Tibial artery (tissue), 4 donors: ENCODE measurements around the gene LDLR.
A peak's percentile ranks its signal among the peaks of the same experiment; 100 is the strongest.
"Not testable (repeated sequence)": the region's sequence is repeated elsewhere in the genome, so short reads cannot be mapped to it uniquely, and the experiment has no call there.

Source experiments
- DNase-seq, 2 donors: peaks; one replicate each; pipeline ENCODE4 v3.0.0-alpha.2; 2019
- H3K27ac ChIP-seq, 2 donors: fragments of 200-600 bp; sonication (generic) in 1 of 2; 1 replicate in 1 of 2; 2 replicates in 1 of 2; pipeline ENCODE4 v1.5.1; 2018 to 2019; ENCODE audit warnings: mild to moderate bottlenecking in 1 of 2
- H3K27me3 ChIP-seq, 2 donors: fragments of 200-600 bp; sonication (generic) in 1 of 2; one replicate each; pipeline versions ENCODE4 v1.5.1 to v1.6.0; 2016 to 2019
- H3K36me3 ChIP-seq, 3 donors: fragments of 200-600 bp; sonication (generic) in 2 of 3; one replicate each; pipeline ENCODE4 v1.5.1; 2016 to 2019; ENCODE audit warnings: mild to moderate bottlenecking in 2 of 3
- H3K4me1 ChIP-seq, 4 donors: fragments of 200-600 bp; sonication (generic) in 2 of 4; 1 replicate in 3 of 4; 2 replicates in 1 of 4; pipeline ENCODE4 v1.5.1; 2016 to 2019
- H3K4me3 ChIP-seq, 2 donors: fragments of 200-600 bp; sonication (generic) in 1 of 2; 1 replicate in 1 of 2; 2 replicates in 1 of 2; pipeline ENCODE4 v1.5.1; 2018 to 2019; ENCODE audit warnings: mild to moderate bottlenecking in 2 of 2
- H3K9me3 ChIP-seq, 3 donors: fragments of 200-600 bp; sonication (generic) in 1 of 3; one replicate each; pipeline ENCODE4 v1.5.1; 2016 to 2019
- CTCF ChIP-seq, 2 experiments: fragments of 200-600 bp in 1 of 2; fragments of 450-650 bp in 1 of 2; IDR thresholded peaks; one replicate each; pipeline ENCODE4 v1.5.1; 2017 to 2019; ENCODE audit warnings: antibody characterized with exemption in 2 of 2, mild to moderate bottlenecking in 1 of 2, moderate library complexity in 1 of 2
- intact Hi-C: fragments of 100-400 bp; cut with DNase I; formaldehyde crosslinking; loops from one replicate; pipeline ENCODE4 v1.15.0; 2023; ENCODE audit warnings: low total_unique reads

The LDLR gene

DNA sequence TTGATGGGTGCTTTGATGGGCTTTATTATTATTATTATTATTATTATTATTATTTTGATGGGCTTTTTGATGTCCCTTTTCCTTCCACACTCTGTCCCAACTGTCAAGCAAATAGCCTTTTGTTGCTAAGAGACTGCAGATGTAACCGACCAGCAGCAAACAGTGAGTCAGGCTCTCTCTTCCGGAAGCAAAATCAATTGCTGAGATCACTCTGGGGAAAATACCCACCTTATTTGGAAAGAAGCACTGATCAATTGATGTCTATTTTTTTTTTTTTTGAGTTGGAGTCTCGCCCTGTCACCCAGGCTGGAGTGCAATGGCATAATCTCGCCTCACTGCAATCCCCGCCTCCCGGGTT lies 2.9 kb downstream of the LDLR start:
- H3K9me3 ChIP-seq, result no peaks in the 10 kb centered on the region
- no peaks in the 10 kb centered on the region for H3K27me3 ChIP-seq
- peak overlapping the region; percentile 95 to 99 for H3K27ac ChIP-seq
- DNase-seq, result no peak
- H3K4me1 ChIP-seq, result peaks cover 0 to 85% (median 57%) of the 10 kb centered on the region in 4 donors
- H3K4me3 ChIP-seq, result peak overlapping the region in 1 of 2 donors; percentile 59
- intact Hi-C loops, result no loop called here
- TF ChIP-seq CTCF (IDR thresholded peaks at IDR 0.05), result no peak
- no peaks in the 10 kb centered on the region for H3K36me3 ChIP-seq

DNA sequence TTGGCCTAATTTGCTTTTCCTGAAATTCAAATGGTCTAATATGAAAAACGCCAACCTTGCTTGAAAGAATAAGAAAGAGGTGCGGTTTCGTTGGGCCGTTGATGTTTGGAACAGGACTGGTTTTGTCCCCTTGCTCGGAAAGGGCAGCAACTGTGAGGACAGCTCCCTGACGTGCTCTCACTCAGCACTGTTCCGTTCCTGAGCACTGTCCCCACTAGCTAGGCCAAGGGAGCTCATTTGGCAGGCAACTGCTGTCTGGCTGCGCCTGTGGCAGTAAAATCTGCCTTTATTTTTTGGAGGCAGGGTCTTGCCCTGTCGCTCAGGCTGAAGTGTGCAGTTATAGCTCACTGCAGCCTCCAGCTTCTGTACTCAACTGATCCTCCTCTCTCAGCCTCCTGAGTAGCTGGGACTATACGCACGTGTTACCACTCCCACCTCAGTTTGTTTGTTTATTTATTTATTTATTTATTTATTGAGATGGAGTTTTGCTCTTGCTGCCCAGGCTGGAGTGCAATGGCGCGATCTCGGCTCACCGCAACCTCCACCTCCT lies 4.5 kb downstream of the LDLR start:
- intact Hi-C loops, result no loop called here
- no peak for TF ChIP-seq CTCF (IDR thresholded peaks at IDR 0.05)
- no peaks in the 10 kb centered on the region for H3K36me3 ChIP-seq
- no peak for DNase-seq
- H3K4me1 ChIP-seq, result peaks cover 0 to 80% (median 49%) of the 10 kb centered on the region in 4 donors
- H3K4me3 ChIP-seq, result no peak overlapping the region
- no peaks in the 10 kb centered on the region for H3K27me3 ChIP-seq
- H3K9me3 ChIP-seq, result no peaks in the 10 kb centered on the region
- peak overlapping the region; percentile 95 to 99 for H3K27ac ChIP-seq

DNA sequence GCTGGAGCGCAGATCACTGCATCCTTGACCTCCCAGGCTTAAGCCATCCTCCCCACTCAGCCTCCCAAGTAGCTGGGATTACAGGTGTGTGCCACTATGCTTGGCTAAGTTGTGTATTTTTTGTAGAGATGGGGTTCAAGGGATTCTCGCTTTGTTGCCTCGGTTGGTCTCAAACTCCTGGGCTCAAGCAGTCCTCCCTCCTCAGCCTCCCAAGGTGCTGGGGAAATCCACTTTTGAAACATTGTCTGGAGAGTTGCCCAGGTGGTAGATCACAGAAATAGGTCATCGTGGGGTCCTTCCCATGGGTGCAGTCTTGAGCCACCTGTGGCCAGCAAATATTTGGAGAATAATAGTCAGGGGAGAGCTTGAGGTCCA lies 5.2 kb downstream of the LDLR start:
- H3K27ac ChIP-seq, result peak overlapping the region; percentile 95 to 99
- TF ChIP-seq CTCF (IDR thresholded peaks at IDR 0.05), result no peak
- H3K9me3 ChIP-seq, result no peaks in the 10 kb centered on the region
- intact Hi-C loops, result no loop called here
- H3K4me3 ChIP-seq, result no peak overlapping the region
- DNase-seq, result no peak
- no peaks in the 10 kb centered on the region for H3K27me3 ChIP-seq
- H3K36me3 ChIP-seq, result no peaks in the 10 kb centered on the region
- H3K4me1 ChIP-seq, result peaks cover 0 to 72% (median 45%) of the 10 kb centered on the region in 4 donors

- peak; percentile 33 to 77 for DNase-seq
- Histone ChIP-seq H3K4me1 (peaks cover 0 to 58% (median 33%) of the 10 kb centered on the region in 4 donors), H3K4me3 (no peak overlapping the region), H3K36me3 (peaks cover 0 to 5% (median 0%) of the 10 kb centered on the region in 3 donors), H3K9me3 (no peaks in the 10 kb centered on the region), H3K27me3 (no peaks in the 10 kb centered on the region), H3K27ac (peak overlapping the region; percentile 95 to 99)
- no peak for TF ChIP-seq CTCF (IDR thresholded peaks at IDR 0.05)
- intact Hi-C loops, result no loop called here
These were observed 7.1 kb downstream of the LDLR start for GRCh38 chr19:11096210-11096841.

DNA sequence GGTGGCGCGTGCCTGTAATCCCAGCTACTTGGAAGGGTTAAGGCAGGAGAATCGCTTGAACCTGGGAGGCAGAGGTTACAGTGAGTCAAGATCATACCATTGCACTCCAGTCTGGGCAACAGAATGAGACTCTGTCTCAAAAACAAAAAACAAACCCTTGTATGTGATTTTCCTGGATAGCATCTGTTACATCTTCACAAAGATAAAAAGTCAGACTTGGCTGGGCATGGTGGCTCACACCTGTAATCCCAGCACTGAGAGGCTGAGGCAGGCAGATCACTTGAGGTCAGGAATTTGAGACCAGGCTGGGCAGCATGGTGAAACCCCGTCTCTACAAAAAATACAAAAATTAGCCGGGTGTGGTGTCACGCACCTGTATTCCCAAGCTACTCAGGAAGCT lies 8.1 kb downstream of the LDLR start:
- H3K27me3 ChIP-seq, H3K9me3 ChIP-seq, DNase-seq, H3K36me3 ChIP-seq, intact Hi-C loops, H3K4me3 ChIP-seq: not testable (repeated sequence)
- H3K4me1 ChIP-seq, result peaks cover 0 to 47% (median 25%) of the 10 kb centered on the region in 4 donors
- peak overlapping the region; percentile 95 to 99 for H3K27ac ChIP-seq

DNA sequence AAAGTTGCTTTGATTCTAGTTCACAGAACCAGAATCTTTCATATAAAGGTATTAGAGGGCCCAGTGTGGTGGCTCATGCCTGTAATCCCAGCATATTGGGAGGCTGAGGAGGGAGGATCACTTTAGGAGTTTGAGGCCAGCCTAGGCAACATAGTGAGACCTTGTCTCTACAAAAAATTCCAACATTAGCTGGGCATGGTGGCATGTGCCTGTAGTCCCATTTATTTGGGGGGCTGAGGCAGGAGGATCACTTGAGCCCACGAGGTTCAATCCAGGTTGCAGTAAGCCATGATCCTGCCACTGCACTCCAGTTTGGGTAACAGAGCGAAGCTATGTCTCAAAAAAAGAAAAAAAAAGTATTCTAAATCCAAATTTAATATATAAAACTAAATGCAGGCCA lies 9.1 kb downstream of the LDLR start:
- Histone ChIP-seq H3K4me3 (no peak overlapping the region), H3K9me3 (no peaks in the 10 kb centered on the region), H3K4me1 (peaks cover 0 to 38% (median 18%) of the 10 kb centered on the region in 4 donors), H3K27me3 (no peaks in the 10 kb centered on the region), H3K36me3 (peaks cover 10 to 17% (median 10%) of the 10 kb centered on the region in 3 donors), H3K27ac (no peak overlapping the region)
- no peak for TF ChIP-seq CTCF (IDR thresholded peaks at IDR 0.05)
- intact Hi-C loops, result no loop called here
- no peak for DNase-seq
